Measurements from ENCODE around the gene ULK4.

Gene ULK4

DNA sequence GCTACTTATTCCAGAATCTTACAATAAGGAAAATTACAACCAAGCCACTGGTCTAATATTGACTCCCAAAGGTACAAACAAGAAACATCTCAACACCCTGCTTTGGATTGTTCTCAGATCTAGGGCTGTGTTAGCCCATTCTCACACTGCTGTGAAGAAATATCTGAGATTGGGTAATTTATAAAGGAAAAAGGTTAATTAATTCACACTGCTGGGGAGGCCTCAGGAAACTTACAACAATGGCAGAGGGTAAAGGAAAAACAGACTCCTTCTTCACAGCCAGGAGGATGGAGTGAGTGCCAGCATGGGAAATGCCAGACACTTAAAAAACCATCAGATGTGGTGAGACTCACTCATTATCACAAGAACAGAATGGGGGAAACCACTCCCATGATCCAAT lies 208.3 kb downstream of the ULK4 start:
- TF ChIP-seq, protein P1, sequence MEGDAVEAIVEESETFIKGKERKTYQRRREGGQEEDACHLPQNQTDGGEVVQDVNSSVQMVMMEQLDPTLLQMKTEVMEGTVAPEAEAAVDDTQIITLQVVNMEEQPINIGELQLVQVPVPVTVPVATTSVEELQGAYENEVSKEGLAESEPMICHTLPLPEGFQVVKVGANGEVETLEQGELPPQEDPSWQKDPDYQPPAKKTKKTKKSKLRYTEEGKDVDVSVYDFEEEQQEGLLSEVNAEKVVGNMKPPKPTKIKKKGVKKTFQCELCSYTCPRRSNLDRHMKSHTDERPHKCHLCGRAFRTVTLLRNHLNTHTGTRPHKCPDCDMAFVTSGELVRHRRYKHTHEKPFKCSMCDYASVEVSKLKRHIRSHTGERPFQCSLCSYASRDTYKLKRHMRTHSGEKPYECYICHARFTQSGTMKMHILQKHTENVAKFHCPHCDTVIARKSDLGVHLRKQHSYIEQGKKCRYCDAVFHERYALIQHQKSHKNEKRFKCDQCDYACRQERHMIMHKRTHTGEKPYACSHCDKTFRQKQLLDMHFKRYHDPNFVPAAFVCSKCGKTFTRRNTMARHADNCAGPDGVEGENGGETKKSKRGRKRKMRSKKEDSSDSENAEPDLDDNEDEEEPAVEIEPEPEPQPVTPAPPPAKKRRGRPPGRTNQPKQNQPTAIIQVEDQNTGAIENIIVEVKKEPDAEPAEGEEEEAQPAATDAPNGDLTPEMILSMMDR (IDR thresholded peaks at IDR 0.05; ENCODE audit: borderline replicate concordance, insufficient read depth, low read depth, low read length): no peak
- no peak overlapping the region for H3K4me3 ChIP-seq (ENCODE audit: low read depth, low read length)

DNA sequence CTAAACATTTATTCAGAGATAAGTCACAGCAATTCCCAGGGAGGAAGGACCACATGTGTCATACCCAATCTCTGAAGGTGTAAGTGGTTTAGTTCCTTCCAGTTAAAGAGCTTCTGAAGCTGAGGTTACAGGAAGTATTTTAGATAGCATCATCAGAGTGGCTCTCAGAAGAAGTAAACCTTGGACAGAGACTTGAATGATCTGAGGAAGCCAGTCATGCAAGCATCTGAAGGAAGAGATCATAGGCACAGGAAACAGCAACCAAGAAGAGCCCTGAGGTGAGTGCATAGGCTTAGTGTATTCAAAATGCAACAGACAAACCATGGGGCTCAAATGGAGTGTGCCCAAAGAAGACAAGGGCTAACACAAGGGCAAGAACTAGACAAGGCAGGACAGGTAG lies 210.3 kb downstream of the ULK4 start:
- TF ChIP-seq, protein P1 (IDR thresholded peaks at IDR 0.05; ENCODE audit: borderline replicate concordance, insufficient read depth, low read depth, low read length): no peak
- H3K4me3 ChIP-seq (ENCODE audit: low read depth, low read length): no peak overlapping the region

DNA sequence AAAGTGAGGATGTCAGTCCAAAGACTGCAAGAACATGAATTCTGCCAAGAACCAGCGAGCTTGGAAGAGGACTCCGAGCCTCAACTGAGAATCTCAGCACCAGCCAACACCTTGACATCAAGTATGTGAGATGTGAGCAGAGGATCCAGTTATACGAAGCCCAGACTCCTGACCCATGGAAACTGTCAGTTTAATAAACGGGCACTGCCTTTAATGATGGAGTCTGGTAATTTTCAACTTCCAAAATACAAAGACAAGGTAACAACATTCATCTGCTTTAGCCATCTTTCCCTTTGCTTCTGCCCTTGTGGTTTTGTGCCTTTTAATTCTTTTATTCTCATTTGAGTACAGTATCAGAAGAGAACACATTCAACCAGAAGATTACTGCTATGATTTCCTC lies 211.9 kb downstream of the ULK4 start:
- H3K4me3 ChIP-seq (ENCODE audit: low read depth, low read length): no peak overlapping the region
- TF ChIP-seq, protein P1 (IDR thresholded peaks at IDR 0.05; ENCODE audit: borderline replicate concordance, insufficient read depth, low read depth, low read length): no peak

DNA sequence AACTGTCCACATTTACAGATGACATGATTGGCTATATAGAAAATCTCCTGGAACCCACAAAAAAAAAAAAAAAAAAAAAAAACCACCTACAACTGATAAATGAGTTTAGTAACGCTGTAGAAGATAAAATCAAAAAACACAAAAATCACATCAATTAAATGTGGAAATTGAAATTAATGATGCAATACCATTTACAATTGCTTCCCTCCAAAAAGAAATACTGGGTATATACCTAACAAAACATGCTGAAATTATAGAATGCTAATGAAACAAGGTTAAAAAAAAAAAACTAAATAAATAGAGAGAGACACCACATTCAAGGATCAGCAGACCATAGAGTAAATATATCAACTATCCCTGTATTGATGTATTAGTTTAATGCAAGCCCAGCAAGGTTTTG lies 215.7 kb downstream of the ULK4 start:
- TF ChIP-seq, protein P1 (IDR thresholded peaks at IDR 0.05; ENCODE audit: borderline replicate concordance, insufficient read depth, low read depth, low read length): no peak
- H3K4me3 ChIP-seq (ENCODE audit: low read depth, low read length): no peak overlapping the region

DNA sequence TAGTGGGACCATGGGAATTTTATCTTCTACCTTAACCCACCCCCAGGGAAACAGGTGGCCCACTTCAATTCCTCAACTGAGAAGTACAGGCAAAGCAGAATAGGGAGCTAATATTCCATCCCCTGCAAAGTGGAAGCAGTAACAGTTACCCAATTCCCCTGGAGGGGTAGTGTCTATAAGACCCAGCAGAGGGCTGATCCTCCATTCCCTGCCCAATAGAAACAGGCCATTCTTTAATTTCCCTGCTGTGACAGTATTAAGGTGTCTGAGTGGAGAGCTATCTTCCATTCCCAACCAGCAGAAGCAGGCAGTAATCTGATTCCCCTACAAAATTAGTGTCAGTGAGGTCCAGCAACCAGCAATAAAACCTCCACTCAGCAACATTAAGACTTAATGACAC lies 219.8 kb downstream of the ULK4 start:
- TF ChIP-seq, protein P1 (IDR thresholded peaks at IDR 0.05; ENCODE audit: borderline replicate concordance, insufficient read depth, low read depth, low read length): no peak
- H3K4me3 ChIP-seq (ENCODE audit: low read depth, low read length): no peak overlapping the region

DNA sequence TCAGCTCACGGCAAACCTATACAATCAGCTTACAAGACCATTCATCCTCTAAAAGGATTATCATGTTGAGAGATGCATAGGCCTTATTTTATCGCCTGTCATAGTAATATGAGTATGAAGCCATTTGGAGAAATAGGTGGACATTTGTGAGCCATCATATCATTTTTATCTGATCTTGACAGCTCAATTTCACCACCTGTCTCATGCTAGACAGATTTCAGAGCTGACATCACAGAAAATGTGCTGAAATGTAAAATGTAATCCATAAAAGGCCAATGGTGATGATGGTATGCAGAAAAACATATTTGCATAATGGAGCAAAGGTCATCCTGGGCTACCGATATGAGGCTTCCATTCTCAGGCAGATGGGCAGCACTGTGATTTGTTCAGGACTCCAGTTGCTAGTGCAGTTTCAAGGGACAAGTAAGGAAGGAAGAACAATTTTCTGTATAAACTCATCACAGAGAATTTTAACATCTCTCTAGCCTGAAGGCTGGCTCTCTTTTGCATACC lies 221.5 kb downstream of the ULK4 start:
- TF ChIP-seq, protein P1 (IDR thresholded peaks at IDR 0.05; ENCODE audit: borderline replicate concordance, insufficient read depth, low read depth, low read length): no peak
- no peak overlapping the region for H3K4me3 ChIP-seq (ENCODE audit: low read depth, low read length)

DNA sequence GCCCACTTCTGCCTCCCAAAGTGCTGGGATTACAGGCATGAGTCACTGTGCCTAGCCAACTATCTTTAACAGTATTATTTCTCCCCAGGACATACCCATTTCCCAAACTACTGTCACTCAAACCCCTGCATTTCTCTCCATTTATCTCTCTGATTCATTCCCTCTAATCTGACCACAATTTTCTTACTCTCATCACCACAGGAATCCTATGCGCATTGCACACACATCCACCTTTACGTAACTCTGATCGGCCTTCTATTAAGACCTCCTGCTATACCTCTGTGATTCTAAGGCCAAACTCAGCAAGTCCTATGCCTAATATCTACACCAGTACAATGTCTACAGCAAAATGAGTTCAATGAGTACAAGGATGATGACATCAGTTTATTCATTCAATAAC lies 235.0 kb downstream of the ULK4 start:
- TF ChIP-seq, protein P1 (IDR thresholded peaks at IDR 0.05; ENCODE audit: borderline replicate concordance, insufficient read depth, low read depth, low read length): no peak
- H3K4me3 ChIP-seq (ENCODE audit: low read depth, low read length): no peak overlapping the region
